GM11168 (cell line): ENCODE results near the gene COL20A1.

Source experiments
- in situ Hi-C: fragments of 300-500 bp; cut with MboI; formaldehyde crosslinking; loops from one replicate; pipeline ENCODE4 v1.12.0; 2022; ENCODE audit warnings: low sequenced_read_pairs; ENCODE audit not compliant: unreplicated experiment

Gene COL20A1

DNA sequence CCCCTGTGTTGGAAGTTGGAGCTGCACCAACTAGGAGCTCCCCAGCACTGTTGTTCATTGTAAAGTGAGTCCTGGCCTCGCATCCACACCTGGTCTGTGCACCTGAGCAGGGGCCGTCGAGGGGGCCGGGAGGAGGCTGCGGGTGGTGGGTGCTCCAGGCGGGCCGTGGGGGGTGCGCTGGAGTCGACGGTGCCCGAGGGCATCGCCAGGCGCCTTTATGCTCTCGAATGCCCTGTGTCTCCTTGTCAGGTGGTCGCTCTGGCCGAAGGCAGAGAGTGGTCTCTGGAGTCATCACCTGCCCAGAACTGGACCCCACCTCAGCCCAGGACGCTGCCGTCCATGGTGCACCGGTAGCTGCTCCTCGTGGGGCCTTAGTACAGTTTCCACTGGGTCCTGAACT, 16.0 kb upstream of the COL20A1 start:
- in situ Hi-C loops, result no loop called here

DNA sequence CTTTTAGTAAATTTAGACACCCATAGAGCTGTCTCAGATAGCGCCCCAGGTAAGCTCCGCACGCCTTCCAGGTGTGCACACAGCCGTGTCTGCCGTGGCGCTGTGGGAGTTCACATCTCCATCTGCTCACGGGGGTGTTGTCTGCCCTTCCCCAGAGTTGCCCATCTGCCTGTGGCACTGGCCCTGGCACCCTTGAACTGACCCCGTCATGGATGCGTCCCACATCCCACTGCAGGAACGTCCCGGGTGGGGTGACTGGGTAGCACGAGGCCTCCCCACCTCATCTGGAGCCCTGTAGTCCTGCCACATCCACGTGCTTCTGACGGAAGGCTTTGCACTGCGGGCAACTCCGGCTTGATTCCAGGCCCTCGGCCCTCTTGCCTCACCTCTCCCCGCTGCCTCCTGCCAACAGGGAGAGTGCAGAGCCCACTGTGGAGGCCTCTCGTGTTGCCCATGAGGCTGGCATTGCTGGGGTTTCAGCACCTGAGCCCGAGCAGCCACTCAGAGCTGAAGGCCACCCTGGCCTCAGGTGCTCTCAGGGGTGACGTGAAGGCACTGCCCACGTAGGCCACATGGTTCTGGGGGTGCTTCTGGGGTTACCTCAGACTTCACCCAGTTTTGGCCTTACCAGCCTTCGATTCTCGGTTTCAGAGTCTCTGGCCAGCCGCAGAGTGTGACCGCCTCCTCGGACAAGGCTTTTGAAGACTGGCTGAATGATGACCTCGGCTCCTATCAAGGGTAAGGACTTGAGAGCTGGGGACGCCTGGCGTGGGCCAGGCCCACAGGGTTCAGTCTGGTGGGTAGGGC, 15.3 kb upstream of the COL20A1 start:
- in situ Hi-C loops, result no loop called here

DNA sequence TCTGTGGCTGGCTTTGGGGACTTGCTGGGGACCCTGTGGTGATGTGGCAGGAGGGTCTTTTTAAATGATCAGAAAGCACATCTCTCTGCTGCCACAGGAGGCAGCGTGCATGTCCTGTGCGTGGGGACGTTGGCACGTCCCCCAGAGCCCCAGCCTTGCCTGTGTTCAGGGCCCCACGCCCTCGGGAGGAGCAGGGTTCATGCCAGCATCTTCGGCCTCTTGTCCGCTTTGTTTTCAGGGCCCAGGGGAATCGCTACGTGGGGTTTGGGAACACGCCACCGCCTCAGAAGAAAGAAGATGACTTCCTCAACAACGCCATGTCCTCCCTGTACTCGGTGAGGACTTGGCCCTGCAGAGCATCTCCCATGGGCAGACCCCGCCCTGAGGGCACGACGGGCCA, 14.3 kb upstream of the COL20A1 start:
- in situ Hi-C loops, result no loop called here

DNA sequence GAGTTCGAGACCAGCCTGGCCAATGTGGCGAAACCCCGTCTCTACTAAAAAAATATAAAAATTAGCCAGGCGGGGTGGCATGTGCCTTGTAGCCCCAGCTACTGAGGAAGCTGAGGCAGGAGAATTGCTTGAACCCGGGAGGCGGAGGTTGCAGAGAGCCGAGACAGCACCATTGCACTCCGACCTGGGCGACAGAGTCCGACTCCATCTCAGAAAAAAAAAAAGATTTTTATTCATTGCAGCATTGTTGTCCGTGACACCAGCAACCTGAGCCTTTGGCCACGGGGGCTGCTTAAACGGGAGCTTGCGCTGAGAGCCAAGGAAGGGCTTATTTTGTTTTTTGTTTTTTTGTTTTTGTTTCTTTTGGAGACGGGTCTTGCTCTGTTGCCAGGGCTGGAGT, 13.1 kb upstream of the COL20A1 start:
- in situ Hi-C loops, result no loop called here

DNA sequence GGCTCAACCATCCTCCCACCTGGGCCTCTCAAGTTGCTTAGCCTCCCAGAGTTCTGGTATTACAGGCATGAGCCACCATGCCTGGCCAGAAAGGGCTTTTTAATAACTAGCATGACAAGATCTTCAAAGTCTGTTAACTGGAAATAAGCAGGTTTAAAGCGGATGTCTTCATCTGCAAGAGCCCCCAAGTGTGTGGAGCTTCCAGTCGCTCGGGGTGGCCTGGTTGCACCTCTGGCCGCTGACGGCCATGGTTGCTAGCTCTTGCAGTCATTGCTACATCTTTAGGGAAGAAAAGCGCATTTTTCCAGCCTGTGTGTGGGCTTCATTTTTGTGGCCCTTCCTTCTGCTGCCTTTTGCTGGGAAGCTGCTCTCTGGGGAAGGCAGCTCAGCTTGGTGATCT, 12.6 kb upstream of the COL20A1 start:
- in situ Hi-C loops, result no loop called here

DNA sequence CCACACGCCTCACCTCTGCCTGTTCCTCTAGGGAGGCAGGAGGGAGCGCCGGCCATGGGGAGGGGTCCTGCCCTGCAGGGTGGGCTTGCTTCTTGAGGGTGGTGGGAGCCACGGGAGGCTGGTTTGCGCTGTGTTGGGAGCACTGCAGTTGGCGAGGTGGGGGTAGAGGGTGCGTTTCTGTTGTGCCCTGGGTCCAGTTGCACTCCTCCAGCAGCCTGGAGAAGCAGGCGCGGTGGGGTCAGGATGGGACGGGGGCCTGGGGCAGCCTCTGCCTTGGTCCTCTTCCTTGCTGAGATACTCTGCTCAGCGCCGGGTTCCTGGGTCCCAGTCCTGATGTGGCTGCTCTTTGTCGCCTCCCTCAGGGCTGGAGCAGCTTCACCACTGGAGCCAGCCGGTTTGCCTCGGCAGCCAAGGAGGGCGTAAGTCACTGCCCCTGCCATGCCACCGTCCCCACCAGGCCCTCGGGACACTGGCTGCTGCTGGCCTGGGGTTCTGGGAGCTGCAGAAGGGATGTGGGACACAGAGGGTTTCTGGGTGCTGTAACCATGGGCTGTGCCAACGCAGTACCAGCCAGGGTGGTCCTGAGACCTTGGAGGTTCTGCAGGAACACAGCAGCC, 11.9 kb upstream of the COL20A1 start:
- in situ Hi-C loops, result no loop called here

DNA sequence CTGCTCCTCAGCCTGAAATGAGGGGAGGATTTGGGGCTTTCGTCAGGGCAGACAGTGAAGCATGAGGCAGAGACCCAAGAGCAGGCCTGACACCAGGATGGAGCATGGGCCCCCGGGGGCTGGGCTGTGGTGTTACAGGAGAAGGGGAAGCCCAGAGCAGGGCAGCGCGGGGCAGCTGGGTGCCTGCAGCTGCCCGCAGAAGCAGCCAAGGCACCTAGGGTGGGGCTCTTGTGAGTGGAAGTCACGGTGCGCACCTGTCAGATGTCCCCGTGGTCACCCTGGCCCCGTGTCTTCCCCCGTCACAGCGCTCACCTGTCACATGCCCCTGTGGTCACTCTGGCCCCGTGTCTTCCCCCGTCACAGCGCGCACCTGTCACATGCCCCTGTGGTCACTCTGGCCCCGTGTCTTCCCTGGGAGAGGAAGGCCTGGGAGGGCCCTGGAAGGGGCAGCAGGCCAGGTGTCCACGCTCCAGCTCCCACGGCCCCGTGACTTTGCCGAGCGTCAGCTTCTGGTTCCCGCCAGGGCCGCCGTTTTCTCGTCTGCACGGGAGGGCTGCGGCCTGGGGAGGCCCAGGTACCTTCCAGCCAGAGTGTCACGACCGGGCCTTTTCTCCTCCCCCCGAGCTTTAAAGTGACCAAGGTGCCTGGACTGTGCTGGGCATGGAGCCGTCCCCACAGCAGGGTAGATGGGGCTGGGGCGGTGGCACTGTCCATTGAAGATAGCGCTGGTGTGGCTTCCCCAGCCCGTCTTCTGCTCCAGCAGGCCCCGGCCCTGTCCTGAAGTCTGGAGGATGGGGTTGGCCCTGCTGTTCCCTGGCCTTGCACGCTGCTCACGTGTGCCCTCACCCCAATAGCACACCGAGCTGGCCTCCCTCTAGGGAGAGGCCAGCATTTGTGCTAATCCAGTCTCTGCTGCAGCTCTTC, 11.0 kb upstream of the COL20A1 start:
- in situ Hi-C loops, result no loop called here

DNA sequence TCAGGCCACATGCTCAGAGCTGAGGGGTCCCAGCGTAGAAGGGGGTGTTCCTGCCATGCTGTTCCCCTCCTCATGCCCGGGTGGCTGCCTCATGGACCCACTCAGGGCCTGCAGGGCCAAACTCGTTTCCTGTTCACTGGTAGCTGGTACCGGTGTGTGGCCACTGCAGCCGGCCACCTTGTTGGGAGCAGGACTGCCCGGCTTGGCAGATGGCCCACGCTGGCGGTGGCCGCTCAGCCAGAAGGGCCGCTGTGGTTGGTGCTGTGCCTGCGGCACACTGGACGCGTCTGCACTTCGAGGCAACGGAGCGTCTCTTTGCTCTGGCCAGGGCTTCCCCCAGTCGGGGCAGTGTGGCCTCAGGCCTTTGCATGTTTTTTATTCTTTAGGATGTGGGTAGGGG, 10.0 kb upstream of the COL20A1 start:
- in situ Hi-C loops, result no loop called here

DNA sequence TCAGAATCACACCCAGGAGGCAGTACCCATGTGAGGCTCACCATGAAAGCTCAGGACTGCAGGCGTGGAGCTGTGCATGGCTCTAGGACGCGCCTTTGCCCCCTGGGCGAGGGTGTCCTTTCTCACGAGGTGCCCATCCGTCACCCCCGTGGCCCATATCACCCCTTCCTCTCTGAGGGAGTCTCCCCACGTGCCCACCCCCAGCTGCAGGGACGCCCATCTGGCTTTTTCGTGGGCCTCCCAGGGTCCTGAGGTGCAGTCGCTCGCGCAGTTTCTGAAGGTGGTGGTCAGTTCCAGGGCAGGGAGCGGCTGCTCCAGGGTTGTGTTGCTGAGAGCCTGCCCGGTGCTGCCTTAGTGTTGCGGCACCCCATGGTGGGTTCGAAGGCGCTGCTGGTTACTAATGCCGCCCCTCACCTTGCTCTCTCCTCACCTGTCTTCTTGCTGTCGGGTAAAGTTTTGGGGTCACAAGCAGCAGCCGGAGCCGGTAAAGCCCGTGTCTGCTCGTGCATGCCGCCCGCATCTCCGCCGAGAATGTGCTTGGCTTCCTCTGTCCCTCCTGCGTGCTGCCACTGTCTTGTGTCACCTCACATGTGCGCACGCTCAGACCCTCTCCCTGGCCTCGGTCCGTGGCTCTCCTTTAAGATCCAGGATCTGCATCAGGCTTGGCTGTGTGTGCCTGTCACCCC, 9.4 kb upstream of the COL20A1 start:
- in situ Hi-C loops, result no loop called here

DNA sequence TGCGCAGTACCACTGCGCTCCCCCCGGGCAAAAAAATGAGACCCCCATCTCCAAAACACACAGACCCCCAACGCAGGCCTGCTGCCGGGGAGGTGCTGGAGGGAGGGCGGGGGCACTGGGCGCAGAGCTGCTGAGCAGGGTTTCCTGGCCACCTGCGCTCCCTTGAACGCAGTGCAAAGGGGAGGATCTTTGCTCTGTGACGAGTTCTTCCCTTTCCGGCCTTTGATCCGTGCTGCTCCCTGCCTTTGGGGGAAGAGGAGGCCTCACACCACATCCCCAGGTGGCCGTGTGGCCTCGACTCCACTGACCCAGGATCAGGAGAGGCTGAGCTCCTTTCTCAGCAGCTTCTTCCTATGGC, 8.9 kb upstream of the COL20A1 start:
- in situ Hi-C loops, result no loop called here

DNA sequence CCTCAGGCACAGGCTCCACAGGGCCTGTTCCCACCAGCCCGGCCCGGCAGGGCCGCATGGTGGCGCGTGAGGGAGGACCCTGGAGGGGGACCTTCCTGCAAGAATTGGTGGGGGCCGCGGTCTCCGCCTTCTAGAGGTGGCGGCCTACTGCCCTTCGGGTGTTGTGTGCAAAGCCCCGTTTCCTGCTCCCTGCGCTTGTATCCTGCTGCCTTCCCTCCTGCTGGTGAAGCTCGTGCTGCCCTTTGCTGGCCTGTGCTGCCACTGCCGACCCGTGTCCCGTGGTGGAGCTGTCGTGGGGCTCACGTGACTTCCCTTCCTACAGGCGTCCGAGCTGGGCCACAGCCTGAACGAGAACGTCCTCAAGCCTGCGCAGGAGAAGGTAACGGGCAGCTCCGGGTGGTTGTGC, 8.4 kb upstream of the COL20A1 start:
- in situ Hi-C loops, result no loop called here

DNA sequence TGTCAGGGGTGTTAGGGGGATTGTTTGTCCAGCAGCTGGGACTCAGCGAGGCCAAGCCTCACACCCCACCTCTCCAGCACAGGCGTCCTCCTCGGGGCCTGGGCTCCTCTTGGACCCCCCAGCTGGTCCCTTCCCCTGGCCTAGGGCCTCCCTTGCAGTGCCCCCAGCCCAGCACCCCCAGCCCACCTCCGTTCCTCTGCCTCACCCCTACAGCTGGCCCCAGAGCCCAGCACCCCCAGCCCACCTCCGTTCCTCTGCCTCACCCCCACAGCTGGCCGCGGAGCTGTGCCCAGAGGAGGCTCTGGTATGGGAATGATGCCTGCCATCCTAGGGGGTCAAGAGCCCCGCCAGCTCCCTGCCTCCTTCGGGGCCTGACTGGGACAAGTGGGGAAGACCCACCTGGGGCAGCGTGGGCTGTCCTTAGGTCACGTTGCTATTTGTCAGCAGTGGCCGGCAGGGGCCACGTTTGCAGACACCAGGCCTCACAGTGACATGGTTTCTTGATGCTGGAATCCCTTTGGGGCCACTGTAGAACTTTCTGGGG, 7.9 kb upstream of the COL20A1 start:
- in situ Hi-C loops, result no loop called here

DNA sequence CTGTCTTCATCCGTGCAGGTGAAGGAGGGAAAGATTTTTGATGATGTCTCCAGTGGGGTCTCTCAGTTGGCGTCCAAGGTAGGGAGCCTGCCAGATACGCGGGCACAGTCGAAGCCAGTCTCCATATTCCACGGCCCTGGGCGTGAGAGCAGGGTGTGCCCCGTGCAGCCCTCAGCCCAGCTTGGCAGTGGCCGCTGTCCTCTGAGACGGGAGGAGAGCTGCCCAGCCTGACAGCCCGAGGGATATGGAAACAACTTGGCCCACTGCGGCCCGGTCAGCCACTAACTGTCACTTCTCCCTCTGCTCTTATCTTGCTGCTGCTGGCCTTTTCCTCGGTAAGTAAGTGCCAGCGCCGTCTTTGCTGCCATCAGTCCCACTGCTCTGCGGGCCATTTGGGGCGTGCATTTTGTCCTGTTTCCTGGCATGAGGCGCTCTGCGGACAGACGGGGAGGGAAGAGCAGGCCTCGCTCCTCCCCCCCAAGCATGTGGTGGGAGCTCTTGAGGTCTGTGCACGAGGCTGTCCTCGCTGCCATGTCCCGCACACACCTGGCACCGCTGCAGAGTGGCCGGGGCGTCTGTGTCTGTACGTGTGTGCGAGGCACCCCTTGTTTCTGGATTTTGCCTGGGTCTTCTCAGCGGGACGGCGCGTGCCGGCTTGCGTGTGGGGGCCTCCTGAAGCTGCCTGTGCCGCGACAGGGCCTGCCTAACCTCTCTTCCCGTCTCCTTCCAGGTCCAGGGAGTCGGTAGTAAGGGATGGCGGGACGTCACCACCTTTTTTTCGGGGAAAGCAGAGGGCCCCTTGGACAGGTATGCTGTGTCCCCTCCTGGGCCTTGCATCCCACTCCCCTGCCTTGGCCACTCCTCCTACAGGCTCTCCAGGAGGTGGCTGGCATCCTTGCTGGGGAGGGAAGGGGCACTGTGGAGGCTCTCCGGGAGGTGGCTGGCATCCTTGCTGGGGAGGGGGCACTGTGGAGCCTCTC, 7.1 kb upstream of the COL20A1 start:
- in situ Hi-C loops, result no loop called here

DNA sequence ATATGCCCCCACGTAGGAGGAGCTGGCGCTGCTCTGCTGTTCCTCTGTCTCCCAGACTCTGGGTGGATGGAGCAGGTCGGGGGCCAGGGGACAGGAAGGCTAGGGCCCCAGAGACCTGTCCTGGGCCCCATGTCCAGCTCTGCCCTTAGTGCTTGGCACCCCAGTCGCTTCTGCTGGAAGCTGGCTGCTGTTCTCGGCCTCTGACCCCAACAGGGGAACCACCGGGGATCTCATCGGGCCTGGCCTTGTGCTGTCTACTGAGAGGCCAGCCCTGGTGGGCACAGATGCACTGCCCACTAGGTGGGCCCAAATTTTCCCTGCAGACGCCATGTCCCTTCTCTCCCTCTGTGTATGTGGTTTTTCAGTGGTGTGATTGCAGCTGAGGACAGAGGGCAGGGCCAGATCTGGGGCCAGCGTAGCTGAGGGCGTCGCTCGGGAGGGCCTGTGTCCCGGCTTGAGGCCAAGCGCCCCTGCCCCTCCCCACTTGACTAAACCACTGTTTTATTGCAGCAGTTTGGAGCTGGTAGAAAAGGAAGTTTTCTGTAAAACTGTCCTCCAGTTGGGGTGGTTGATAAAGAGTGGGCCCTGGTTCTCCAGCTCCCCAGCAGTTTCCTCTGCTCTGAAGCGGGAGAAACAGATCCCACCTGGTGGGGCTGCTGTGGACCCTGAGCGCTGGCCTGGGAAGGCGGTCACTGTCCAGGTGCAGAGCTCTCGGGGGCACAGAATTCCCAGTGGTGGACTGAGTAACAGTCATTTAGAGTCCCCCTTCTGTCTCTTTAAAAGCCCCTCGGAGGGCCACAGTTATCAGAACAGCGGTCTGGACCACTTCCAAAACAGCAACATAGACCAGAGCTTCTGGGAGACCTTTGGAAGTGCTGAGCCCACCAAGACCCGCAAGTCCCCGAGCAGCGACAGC, 5.9 kb upstream of the COL20A1 start:
- in situ Hi-C loops, result no loop called here

DNA sequence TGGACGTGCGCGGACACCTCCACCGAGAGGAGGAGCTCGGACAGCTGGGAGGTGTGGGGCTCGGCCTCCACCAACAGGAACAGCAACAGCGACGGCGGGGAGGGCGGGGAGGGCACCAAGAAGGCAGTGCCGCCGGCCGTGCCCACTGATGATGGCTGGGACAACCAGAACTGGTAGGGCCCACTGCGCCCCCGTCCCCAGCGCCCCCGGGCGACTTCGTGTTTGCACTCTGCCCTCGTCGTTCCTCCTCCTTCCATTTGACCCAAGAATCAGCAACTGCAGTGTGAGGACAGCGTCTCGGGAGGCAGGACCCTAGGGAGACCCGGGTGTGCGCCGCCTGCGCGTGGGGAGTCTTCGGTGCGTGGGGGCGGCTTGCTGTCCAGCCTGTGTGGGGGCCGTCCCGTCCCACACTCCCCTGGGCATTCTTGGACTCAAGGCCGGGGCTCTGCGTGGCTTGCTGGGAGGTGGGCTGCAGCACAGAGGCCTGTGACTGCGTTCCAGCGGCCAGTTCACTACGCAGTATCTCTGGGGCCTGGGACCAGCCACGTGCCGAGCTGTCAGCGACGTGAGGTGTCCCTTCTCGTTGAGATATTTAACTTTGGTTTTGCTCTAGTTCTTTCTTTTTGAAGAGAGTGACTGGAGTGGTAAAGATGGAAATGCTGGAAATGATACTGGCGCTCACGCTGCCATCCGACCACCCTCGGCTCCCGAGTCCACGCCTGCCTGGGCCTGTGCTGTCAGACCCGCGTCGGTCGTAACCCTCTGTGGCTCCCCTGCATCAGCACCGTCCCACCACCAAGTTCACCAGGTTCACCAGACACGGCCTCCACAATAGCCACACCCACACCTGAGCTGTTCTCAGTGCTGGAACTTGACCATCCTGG, 5.0 kb upstream of the COL20A1 start:
- in situ Hi-C loops, result no loop called here

DNA sequence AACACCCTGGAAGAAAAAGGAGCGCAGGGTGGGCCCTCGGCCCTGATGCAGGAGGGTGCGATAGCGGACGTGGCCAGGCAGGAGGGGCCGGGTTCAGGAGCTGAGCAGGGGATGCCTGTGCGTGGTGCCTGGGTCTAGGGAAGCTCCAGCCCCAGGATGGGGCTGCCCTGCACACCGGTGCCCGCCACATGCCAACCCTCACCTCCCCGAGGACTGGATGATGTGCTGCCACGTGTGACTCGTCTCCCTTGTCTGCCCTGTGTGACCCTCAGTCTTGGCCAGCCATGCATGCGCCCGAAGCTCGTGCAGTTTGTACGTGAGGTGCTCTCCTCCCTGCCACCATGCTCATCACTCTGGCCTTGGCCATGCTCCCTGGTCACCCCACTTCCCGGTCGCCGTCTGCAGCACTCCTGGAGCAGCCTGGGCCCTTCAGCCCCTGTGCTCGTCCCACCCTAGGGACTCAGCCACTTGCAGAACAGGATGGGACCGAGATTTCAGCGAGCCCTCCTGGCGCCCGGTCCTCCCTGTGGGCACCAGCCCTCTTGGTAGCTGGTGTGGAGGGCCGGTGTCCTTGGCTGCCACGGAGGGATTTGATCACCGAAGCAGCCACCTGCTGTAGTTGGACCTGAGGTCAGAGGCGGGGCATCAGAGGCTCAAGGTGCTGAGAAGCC, 4.3 kb upstream of the COL20A1 start:
- in situ Hi-C loops, result no loop called here
